H1 (cell line): ENCODE results near the gene NTNG2. TPM values are rescaled to one million over a fixed set of nuclear protein-coding genes. Genes with fewer than 3 reads are reported as not detected.
A peak's percentile ranks its signal among the peaks of the same experiment; 100 is the strongest.

Experiments used
- CTCF ChIA-PET: fragments of 300-600 bp; sonication (Branson Sonifier 250); formaldehyde crosslinking; loops from one replicate; lab custom pipeline; 2021; ENCODE audit not compliant: partially characterized antibody; lab: Charles Lee
- POLR2A ChIA-PET: fragments of 300-600 bp; sonication (Branson Sonifier 250); formaldehyde crosslinking; loops from one replicate; lab custom pipeline; 2021; ENCODE audit warnings: inconsistent platforms; ENCODE audit not compliant: partially characterized antibody; lab: Charles Lee
- DNase-seq, 2 experiments: peaks; one replicate each; pipeline versions ENCODE4 v3.0.0 to v3.0.0-alpha.2; 2010 to 2022; ENCODE audit warnings: low spot score in 2 of 2, low read depth in 1 of 2, mixed read lengths in 1 of 2
- FAIRE-seq: peaks from 2 replicates; lab custom pipeline; 2011; peaks lifted over from hg19 to GRCh38; lab: Jason Lieb, UNC
- H2AFZ ChIP-seq: 2 replicates; pipeline ENCODE4 v1.8.1; 2012; ENCODE audit warnings: low read length, inconsistent platforms
- H2AK5ac ChIP-seq: 2 replicates; pipeline ENCODE4 v1.6.1; 2013; ENCODE audit warnings: low read depth, low read length
- H2BK120ac ChIP-seq: replicated peaks from 2 replicates; pipeline ENCODE3; 2013; ENCODE audit warnings: low read depth, low read length, inconsistent platforms
- H2BK12ac ChIP-seq: 2 replicates; pipeline ENCODE4 v1.6.1; 2013; ENCODE audit warnings: low read depth, low read length
- H2BK15ac ChIP-seq: 2 replicates; pipeline ENCODE4 v1.6.1; 2013; ENCODE audit warnings: low read length
- H2BK20ac ChIP-seq: 2 replicates; pipeline ENCODE4 v1.6.1; 2013; ENCODE audit warnings: low read length
- H2BK5ac ChIP-seq: 2 replicates; pipeline ENCODE4 v1.6.1; 2013; ENCODE audit warnings: low read depth, low read length
- H3K14ac ChIP-seq: 2 replicates; pipeline ENCODE4 v1.6.1; 2013; ENCODE audit warnings: inconsistent platforms; ENCODE audit not compliant: insufficient read length
- H3K18ac ChIP-seq: 2 replicates; pipeline ENCODE4 v1.6.1; 2013; ENCODE audit warnings: low read length; ENCODE audit errors: extremely low read depth
- H3K23ac ChIP-seq: 2 replicates; pipeline ENCODE4 v1.6.1; 2013; ENCODE audit warnings: inconsistent platforms; ENCODE audit not compliant: insufficient read length
- H3K23me2 ChIP-seq: 2 replicates; pipeline ENCODE4 v1.6.1; 2013; ENCODE audit warnings: low read depth, low read length
- H3K27ac ChIP-seq: 2 replicates; pipeline ENCODE4 v1.6.1; 2011; ENCODE audit warnings: low read depth, low read length, inconsistent platforms
- H3K27me3 ChIP-seq, 4 experiments: replicated peaks in 1 of 4; 1 replicate in 1 of 4; 2 replicates in 3 of 4; pipeline versions ENCODE4 v1.6.1 to v1.8.1; 2011 to 2013; ENCODE audit warnings: low read length in 3 of 4, mild to moderate bottlenecking in 3 of 4, inconsistent platforms in 2 of 4, mixed read lengths in 2 of 4, moderate library complexity in 1 of 4; ENCODE audit not compliant: control insufficient read depth in 3 of 4, insufficient read depth in 3 of 4; ENCODE audit errors: extremely low read depth in 1 of 4
- H3K36me3 ChIP-seq, 4 experiments: 2 replicates each; pipeline versions ENCODE4 v1.6.1 to v1.8.1; 2011 to 2013; ENCODE audit warnings: mild to moderate bottlenecking in 4 of 4, low read length in 3 of 4, moderate library complexity in 2 of 4, control low read depth in 1 of 4, inconsistent platforms in 1 of 4; ENCODE audit not compliant: insufficient read depth in 4 of 4, control insufficient read depth in 2 of 4
- H3K4ac ChIP-seq: replicated peaks from 2 replicates; pipeline ENCODE3; 2013; ENCODE audit warnings: low read length, low read depth, mixed read lengths, inconsistent platforms; ENCODE audit not compliant: insufficient read length
- H3K4me1 ChIP-seq, 4 experiments: replicated peaks in 1 of 4; 1 replicate in 1 of 4; 2 replicates in 3 of 4; pipeline versions ENCODE4 v1.6.1 to v1.8.1; 2011 to 2013; ENCODE audit warnings: low read length in 3 of 4, inconsistent platforms in 2 of 4, mixed read lengths in 1 of 4; ENCODE audit not compliant: insufficient read depth in 4 of 4, control insufficient read depth in 3 of 4
- H3K4me2 ChIP-seq, 2 experiments: 2 replicates each; pipeline versions ENCODE4 v1.6.1 to v1.8.1; 2011 to 2013; ENCODE audit warnings: low read depth in 2 of 2, low read length in 2 of 2, control low read depth in 1 of 2, inconsistent platforms in 1 of 2, mild to moderate bottlenecking in 1 of 2; ENCODE audit not compliant: insufficient read depth in 1 of 2
- H3K4me3 ChIP-seq, 4 experiments: fragments of 200-600, 300-600 bp in 1 of 4; sonication (generic), shearing (Covaris generic), sonication (Bioruptor Twin) in 1 of 4; 2 replicates each; pipeline versions ENCODE4 v1.5.1 to v1.8.1; 2011 to 2016; ENCODE audit warnings: low read length in 4 of 4, low read depth in 3 of 4, control low read depth in 2 of 4, inconsistent platforms in 2 of 4, mild to moderate bottlenecking in 2 of 4, mixed read lengths in 1 of 4, moderate library complexity in 1 of 4; ENCODE audit not compliant: insufficient read depth in 2 of 4; ENCODE audit errors: extremely low read depth in 1 of 4
- H3K56ac ChIP-seq: replicated peaks from 2 replicates; pipeline ENCODE3; 2013; ENCODE audit warnings: low read depth, mild to moderate bottlenecking, mixed read lengths, low read length, inconsistent platforms; ENCODE audit not compliant: insufficient read length
- H3K79me1 ChIP-seq: 2 replicates; pipeline ENCODE4 v1.6.1; 2013; ENCODE audit warnings: low read depth, low read length, control low read depth
- H3K79me2 ChIP-seq, 2 experiments: 2 replicates each; pipeline versions ENCODE4 v1.6.1 to v1.8.1; 2012 to 2013; ENCODE audit warnings: low read length in 2 of 2, mild to moderate bottlenecking in 2 of 2, inconsistent platforms in 1 of 2; ENCODE audit not compliant: insufficient read depth in 2 of 2, control insufficient read depth in 1 of 2
- H3K9ac ChIP-seq, 4 experiments: replicated peaks in 1 of 4; 1 replicate in 1 of 4; 2 replicates in 3 of 4; pipeline versions ENCODE4 v1.6.1 to v1.8.1; 2011 to 2013; ENCODE audit warnings: low read depth in 3 of 4, low read length in 3 of 4, control low read depth in 2 of 4, mild to moderate bottlenecking in 2 of 4, moderate library complexity in 2 of 4, inconsistent platforms in 1 of 4; ENCODE audit errors: extremely low read depth in 1 of 4
- H3K9me3 ChIP-seq, 2 experiments: 2 replicates each; pipeline versions ENCODE4 v1.6.1 to v1.8.1; 2012 to 2013; ENCODE audit warnings: mild to moderate bottlenecking in 2 of 2, moderate library complexity in 2 of 2, control low read depth in 1 of 2, inconsistent platforms in 1 of 2, low read depth in 1 of 2, low read length in 1 of 2, mixed read lengths in 1 of 2; ENCODE audit not compliant: insufficient read depth in 2 of 2
- H4K20me1 ChIP-seq, 2 experiments: replicated peaks in 1 of 2; 2 replicates each; pipeline versions ENCODE3 to v1.8.1; 2011 to 2013; ENCODE audit warnings: inconsistent platforms in 2 of 2, low read length in 2 of 2, mild to moderate bottlenecking in 1 of 2; ENCODE audit not compliant: insufficient read depth in 2 of 2, control insufficient read depth in 1 of 2
- H4K5ac ChIP-seq: 2 replicates; pipeline ENCODE4 v1.6.1; 2013; ENCODE audit warnings: low read length, low read depth, mixed read lengths, inconsistent platforms; ENCODE audit not compliant: insufficient read length
- H4K8ac ChIP-seq: 2 replicates; pipeline ENCODE4 v1.8.0; 2013; ENCODE audit warnings: mild to moderate bottlenecking, moderate library complexity, low read length, inconsistent platforms; ENCODE audit not compliant: insufficient read depth; ENCODE audit errors: extremely low read depth
- H4K91ac ChIP-seq: replicated peaks from 2 replicates; pipeline ENCODE3; 2013; ENCODE audit warnings: low read length, mixed read lengths, inconsistent platforms; ENCODE audit not compliant: insufficient read length
- CHD2 ChIP-seq: IDR thresholded peaks from 2 replicates; pipeline ENCODE4 v1.6.1; 2012; ENCODE audit warnings: low read length, improper control_type of control experiment
- WGBS, 2 experiments: shearing (Covaris generic) in 1 of 2; methylation state at CpG; one replicate each; pipeline versions ENCODE4 v1.1.6 to v1.1.7; 2013 to 2015; ENCODE audit warnings: low lambda C conversion rate in 2 of 2, mixed read lengths in 2 of 2, inconsistent platforms in 1 of 2, low coverage in 1 of 2, missing lambda C conversion rate in 1 of 2; ENCODE audit not compliant: insufficient replicate concordance in 2 of 2, insufficient coverage in 1 of 2, insufficient read length in 1 of 2; ENCODE audit errors: extremely low coverage in 1 of 2, missing lambda C conversion rate in 1 of 2; 5-methylcytosine and 5-hydroxymethylcytosine counted together
- polyA plus RNA-seq, 7 experiments: library from polyadenylated mRNA; depleted of rRNA in 3 of 7; stranded (reverse) in 5 of 7; unstranded in 2 of 7; fragments of >200 nt in 5 of 7; fragments of 200-250 nt in 2 of 7; gene quantifications; 1 replicate in 5 of 7; 2 replicates in 1 of 7; 4 replicates in 1 of 7; pipeline versions ENCODE4 v1.2.1 to v1.2.3, GENCODE V29; 2011 to 2013; ENCODE audit warnings: missing spikeins in 2 of 7, mixed read lengths in 2 of 7
- total RNA-seq: library from RNA; stranded (reverse); fragmentation: NEBNext Ultra II Directional; extraction: Animal tissue kit (Norgen Biotek cat#: 25700); gene quantifications from 2 replicates; pipeline ENCODE4 v1.2.1, GENCODE V29; 2021

Gene NTNG2
- total and polyA plus RNA-seq, 2 of the 8 experiments (the other 6 are each of a cell fraction or from before 2014, with no cell fraction given), result 1.4 to 1.5 TPM

- 78% methylated on average over 19 of the region's 19 CpGs; no CpG with 5 or more reads in 1 of the 2 experiments for WGBS, 2 experiments
- no peak overlapping the region for H4K91ac ChIP-seq
- no peak overlapping the region for H4K8ac ChIP-seq
- H2BK12ac ChIP-seq, result no peak overlapping the region
- no peak overlapping the region for H2AFZ ChIP-seq
- no peak overlapping the region for H4K5ac ChIP-seq
- H3K9me3 ChIP-seq, result no peaks in the 10 kb centered on the region
- peak overlapping the region; percentile 94 to 97; a peak in 2 of 4 replicates for H3K4me2 ChIP-seq
- H2BK5ac ChIP-seq, result no peak overlapping the region
- ChIA-PET CTCF (interaction anchor here (0.6 to 1.6 kb wide), 9 partner anchors 10 to 1529 kb away, joined by 3 to 12 read pairs (median 3); no protein-coding TSS in a partner anchor), POLR2A (interaction anchor here (1.0 kb wide), 1 partner anchor 32 kb away, joined by 3 read pairs; no protein-coding TSS in a partner anchor)
- peaks cover 2 to 27% (median 16%) of the 10 kb centered on the region in 4 experiments for H3K4me1 ChIP-seq
- H3K23ac ChIP-seq, result no peak overlapping the region
- peaks cover 0 to 20% (median 15%) of the 10 kb centered on the region in 4 experiments; a peak in 6 of 7 replicates for H3K27me3 ChIP-seq
- no peaks in the 10 kb centered on the region for H3K79me1 ChIP-seq
- no peak overlapping the region for H2BK20ac ChIP-seq
- H4K20me1 ChIP-seq, result peaks cover 2% of the 10 kb centered on the region in 2 experiments
- H3K56ac ChIP-seq, result no peak overlapping the region
- peak overlapping the region in 1 of 4 experiments; percentile 78; a peak in 1 of 8 replicates for H3K4me3 ChIP-seq
- H2BK15ac ChIP-seq, result 0 out of 2 replicates have a peak overlapping the region, but pooled peaks have one; percentile 81
- H3K36me3 ChIP-seq, result no peaks in the 10 kb centered on the region
- H2AK5ac ChIP-seq, result no peak overlapping the region
- no peaks in the 10 kb centered on the region for H3K79me2 ChIP-seq
- no peak overlapping the region for H2BK120ac ChIP-seq
- DNase-seq (no peak), FAIRE-seq (no peak)
- H3K18ac ChIP-seq, result no peak overlapping the region
- H3K9ac ChIP-seq, result no peak overlapping the region
- peaks cover 14% of the 10 kb centered on the region; the same call in 1 of the 2 replicates for H3K23me2 ChIP-seq
- no peak overlapping the region for H3K14ac ChIP-seq
- no peak overlapping the region for H3K27ac ChIP-seq
- no peak overlapping the region for H3K4ac ChIP-seq
- no peak for TF ChIP-seq CHD2
Measured at GRCh38 chr9:132243156-132244074, 81.6 kb downstream of the NTNG2 start.
